ENCODE measurements around the gene C1QTNF1.

Gene C1QTNF1

DNA sequence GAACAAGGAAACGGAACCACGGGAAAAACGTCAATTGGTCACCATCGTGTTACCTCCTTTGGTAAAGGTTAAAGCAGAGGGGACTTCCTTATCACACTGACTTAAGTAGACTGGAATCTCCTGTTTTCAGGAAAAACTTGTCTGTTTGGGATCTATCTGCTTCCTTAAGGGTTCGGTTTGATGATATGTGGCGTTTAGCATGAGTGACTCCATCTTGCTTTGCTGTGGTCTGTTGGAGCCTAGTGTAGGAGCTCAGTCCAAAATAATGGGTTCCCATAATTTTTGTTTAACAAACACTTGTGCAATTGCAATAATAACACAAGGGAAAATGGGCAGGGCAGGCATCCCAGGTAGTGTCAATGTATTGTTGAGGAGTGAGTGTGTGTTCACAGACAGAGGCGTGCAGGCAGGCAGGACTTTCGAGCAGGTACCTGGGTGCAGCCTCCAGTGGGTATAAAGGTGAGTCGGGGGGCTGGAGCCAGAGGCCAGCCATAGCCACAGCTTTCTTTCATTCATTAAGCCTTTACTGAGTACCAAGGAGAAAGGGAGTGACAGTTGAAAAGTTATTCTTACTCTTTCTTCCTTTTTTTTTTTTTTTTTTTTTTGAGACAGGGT is 46.4 kb downstream of the C1QTNF1 start:
- H4K12ac ChIP-seq (ENCODE audit: low read depth, low read length), result no peak overlapping the region
- H3K23ac ChIP-seq (ENCODE audit: low read length), result no peak overlapping the region

DNA sequence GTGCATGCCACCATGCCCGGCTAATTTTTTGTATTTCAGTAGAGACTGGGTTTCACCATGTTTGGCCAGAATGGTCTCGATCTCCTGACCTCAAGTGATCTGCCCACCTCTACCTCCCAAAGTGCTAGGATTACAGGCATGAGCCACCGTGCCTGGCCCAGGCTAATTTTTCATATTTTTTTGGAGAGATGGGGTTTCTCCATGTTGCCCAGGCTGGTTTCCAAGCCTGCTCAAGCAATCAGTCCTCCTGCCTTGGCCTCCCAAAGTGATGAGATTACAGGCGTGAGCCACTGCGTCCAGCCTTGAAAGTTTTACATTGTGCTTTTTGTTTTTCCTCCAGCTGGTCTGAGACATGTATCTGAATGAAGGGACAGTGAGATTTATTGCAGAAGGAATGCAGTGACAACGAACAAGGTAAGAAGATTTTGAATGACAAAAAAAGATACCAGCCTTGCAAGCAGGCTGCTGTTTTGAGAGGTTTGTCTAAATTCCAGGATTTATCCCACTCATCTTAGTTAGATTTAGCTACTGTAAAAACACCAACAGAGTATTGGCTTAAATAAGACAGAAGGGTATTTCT is 47.3 kb downstream of the C1QTNF1 start:
- no peaks in the 10 kb centered on the region for H3K27me3 ChIP-seq (ENCODE audit: insufficient read depth, low read length)
- peaks cover 4 to 5% of the 10 kb centered on the region in 2 experiments for H3K4me1 ChIP-seq (ENCODE audit: control insufficient read depth in 1 of 2, insufficient read depth in 2 of 2, low read length in 2 of 2)
- no peak overlapping the region for H4K91ac ChIP-seq (ENCODE audit: low read depth, low read length)
- WGBS (ENCODE audit: extremely low coverage, insufficient coverage, insufficient read length), result no CpG with 5 or more reads among the region's 6 CpGs
- H2BK120ac ChIP-seq (ENCODE audit: insufficient read depth, low read length, poor library complexity), result no peak overlapping the region
- H4K8ac ChIP-seq (ENCODE audit: low read depth, low read length), result no peak overlapping the region
- no peak overlapping the region for H3K4me3 ChIP-seq (ENCODE audit: low read depth, low read length)
- no peak overlapping the region for H3K18ac ChIP-seq (ENCODE audit: low read length)
- DNase-seq, result no peak
- H3K79me1 ChIP-seq (ENCODE audit: low read length), result peaks cover 7% of the 10 kb centered on the region
- H2AK5ac ChIP-seq (ENCODE audit: low read length), result no peak overlapping the region
- no peak overlapping the region for H3K9ac ChIP-seq (ENCODE audit: low read length)
- H2BK5ac ChIP-seq (ENCODE audit: low read depth, low read length, poor library complexity), result no peak overlapping the region
- H2AFZ ChIP-seq (ENCODE audit: insufficient read depth, low read length, poor library complexity), result no peak overlapping the region
- H4K12ac ChIP-seq (ENCODE audit: low read depth, low read length), result no peak overlapping the region
- H3K27ac ChIP-seq (ENCODE audit: low read depth, low read length), result no peak overlapping the region
- H3K14ac ChIP-seq (ENCODE audit: low read length), result no peak overlapping the region
- H3K23ac ChIP-seq (ENCODE audit: low read length), result no peak overlapping the region
- H3K36me3 ChIP-seq (ENCODE audit: control insufficient read depth in 1 of 2, insufficient read depth in 2 of 2, low read length in 2 of 2), result no peaks in the 10 kb centered on the region
- H3K9me3 ChIP-seq (ENCODE audit: insufficient read depth, low read depth, low read length), result no peaks in the 10 kb centered on the region
- H3K79me2 ChIP-seq (ENCODE audit: control insufficient read depth, insufficient read depth, low read length, poor library complexity), result no peaks in the 10 kb centered on the region
- H3K4ac ChIP-seq (ENCODE audit: low read depth, low read length), result no peak overlapping the region
- no peak overlapping the region for H3K4me2 ChIP-seq (ENCODE audit: low read length)
- H2BK12ac ChIP-seq (ENCODE audit: low read length), result no peak overlapping the region

More for the DNA sequence above, 46.4 kb downstream of the C1QTNF1 start:
- no peak for DNase-seq
- Histone ChIP-seq H3K79me2 (ENCODE audit: control insufficient read depth, insufficient read depth, low read length, poor library complexity) (no peaks in the 10 kb centered on the region), H3K4me3 (ENCODE audit: low read depth, low read length) (no peak overlapping the region), H4K8ac (ENCODE audit: low read depth, low read length) (no peak overlapping the region), H3K18ac (ENCODE audit: low read length) (no peak overlapping the region), H3K4me1 (ENCODE audit: control insufficient read depth in 1 of 2, insufficient read depth in 2 of 2, low read length in 2 of 2) (peaks cover 2 to 5% of the 10 kb centered on the region in 2 experiments), H3K27ac (ENCODE audit: low read depth, low read length) (no peak overlapping the region), H3K36me3 (ENCODE audit: control insufficient read depth in 1 of 2, insufficient read depth in 2 of 2, low read length in 2 of 2) (no peaks in the 10 kb centered on the region), H2BK5ac (ENCODE audit: low read depth, low read length, poor library complexity) (no peak overlapping the region), H3K79me1 (ENCODE audit: low read length) (peaks cover 7% of the 10 kb centered on the region), H2BK120ac (ENCODE audit: insufficient read depth, low read length, poor library complexity) (no peak overlapping the region), H2AK5ac (ENCODE audit: low read length) (no peak overlapping the region), H3K9me3 (ENCODE audit: insufficient read depth, low read depth, low read length) (no peaks in the 10 kb centered on the region), H3K14ac (ENCODE audit: low read length) (no peak overlapping the region), H2AFZ (ENCODE audit: insufficient read depth, low read length, poor library complexity) (no peak overlapping the region), H3K4ac (ENCODE audit: low read depth, low read length) (no peak overlapping the region), H3K9ac (ENCODE audit: low read length) (no peak overlapping the region), H3K27me3 (ENCODE audit: insufficient read depth, low read length) (no peaks in the 10 kb centered on the region), H3K4me2 (ENCODE audit: low read length) (no peak overlapping the region), H4K91ac (ENCODE audit: low read depth, low read length) (no peak overlapping the region), H2BK12ac (ENCODE audit: low read length) (no peak overlapping the region)
- no CpG with 5 or more reads among the region's 9 CpGs for WGBS (ENCODE audit: extremely low coverage, insufficient coverage, insufficient read length)

DNA sequence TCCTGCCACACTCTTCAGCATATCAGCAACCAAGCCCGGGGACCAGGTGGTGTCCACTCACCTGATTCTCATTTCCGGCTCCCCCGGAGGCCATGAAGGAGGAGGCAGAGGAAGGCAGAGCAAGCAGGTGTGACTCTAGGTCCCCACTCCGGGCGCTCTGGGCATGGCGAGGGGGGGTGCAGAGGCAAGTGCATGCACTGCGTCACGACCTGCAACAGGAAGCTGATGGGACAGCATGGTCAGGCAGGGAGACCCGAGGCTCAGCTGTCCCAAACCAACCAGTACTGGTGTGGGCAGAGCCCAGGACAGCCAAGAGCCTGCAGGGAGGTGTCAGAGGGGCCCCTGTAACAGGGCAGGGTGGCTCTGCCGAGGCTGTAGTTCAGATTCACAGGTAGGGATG is 48.6 kb downstream of the C1QTNF1 start:
- Histone ChIP-seq H3K4me1 (ENCODE audit: control insufficient read depth in 1 of 2, insufficient read depth in 2 of 2, low read length in 2 of 2) (peaks cover 4 to 5% of the 10 kb centered on the region in 2 experiments), H2AK5ac (ENCODE audit: low read length) (no peak overlapping the region), H3K27ac (ENCODE audit: low read depth, low read length) (no peak overlapping the region), H3K36me3 (ENCODE audit: control insufficient read depth in 1 of 2, insufficient read depth in 2 of 2, low read length in 2 of 2) (no peaks in the 10 kb centered on the region), H4K8ac (ENCODE audit: low read depth, low read length) (no peak overlapping the region), H2AFZ (ENCODE audit: insufficient read depth, low read length, poor library complexity) (no peak overlapping the region), H2BK5ac (ENCODE audit: low read depth, low read length, poor library complexity) (no peak overlapping the region), H3K14ac (ENCODE audit: low read length) (no peak overlapping the region), H2BK120ac (ENCODE audit: insufficient read depth, low read length, poor library complexity) (no peak overlapping the region), H3K18ac (ENCODE audit: low read length) (no peak overlapping the region), H3K4me2 (ENCODE audit: low read length) (no peak overlapping the region), H3K23ac (ENCODE audit: low read length) (no peak overlapping the region), H3K9ac (ENCODE audit: low read length) (no peak overlapping the region), H3K4me3 (ENCODE audit: low read depth, low read length) (no peak overlapping the region), H3K27me3 (ENCODE audit: insufficient read depth, low read length) (no peaks in the 10 kb centered on the region), H2BK12ac (ENCODE audit: low read length) (no peak overlapping the region), H3K4ac (ENCODE audit: low read depth, low read length) (no peak overlapping the region), H3K9me3 (ENCODE audit: insufficient read depth, low read depth, low read length) (no peaks in the 10 kb centered on the region), H4K12ac (ENCODE audit: low read depth, low read length) (no peak overlapping the region), H3K79me2 (ENCODE audit: control insufficient read depth, insufficient read depth, low read length, poor library complexity) (no peaks in the 10 kb centered on the region), H3K79me1 (ENCODE audit: low read length) (peaks cover 7% of the 10 kb centered on the region), H4K91ac (ENCODE audit: low read depth, low read length) (no peak overlapping the region)
- DNase-seq, result no peak
- no CpG with 5 or more reads among the region's 10 CpGs for WGBS (ENCODE audit: extremely low coverage, insufficient coverage, insufficient read length)

DNA sequence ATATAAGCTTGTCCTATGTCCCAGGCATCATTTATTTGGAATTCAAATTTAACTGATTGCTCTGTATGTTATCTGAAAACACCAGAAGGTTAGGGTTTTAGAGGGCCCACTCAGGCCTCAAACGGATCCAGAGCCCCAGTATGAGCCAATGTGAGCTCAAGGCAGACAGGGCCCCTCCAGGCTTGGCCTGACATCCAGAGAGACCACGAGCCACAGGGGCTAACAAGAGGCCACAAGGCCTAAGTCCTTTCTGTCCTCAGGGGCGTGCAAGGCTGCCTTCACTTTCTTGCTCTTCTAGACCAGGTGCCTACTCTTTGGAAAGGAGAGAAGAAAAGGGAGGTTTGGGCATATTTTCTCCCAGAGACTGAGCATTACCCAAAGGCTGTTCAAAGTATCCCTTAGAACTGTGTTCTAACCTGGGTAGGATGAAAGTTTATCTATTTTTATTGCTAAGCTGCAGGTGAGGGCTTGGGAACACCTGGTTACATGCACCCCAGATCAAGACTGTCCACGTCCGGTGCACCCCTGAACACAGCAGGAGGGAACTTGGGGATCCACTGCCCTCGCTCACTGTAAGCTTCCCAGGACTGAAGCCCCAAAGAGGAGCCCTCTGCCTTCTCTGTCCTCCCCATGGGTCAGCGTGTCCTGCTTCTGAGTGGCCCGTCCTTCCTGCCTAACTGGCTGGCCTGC is 49.2 kb downstream of the C1QTNF1 start:
- DNase-seq, result no peak
- H3K36me3 ChIP-seq (ENCODE audit: control insufficient read depth in 1 of 2, insufficient read depth in 2 of 2, low read length in 2 of 2), result no peaks in the 10 kb centered on the region
- H3K4me2 ChIP-seq (ENCODE audit: low read length), result no peak overlapping the region
- H3K4me1 ChIP-seq (ENCODE audit: control insufficient read depth in 1 of 2, insufficient read depth in 2 of 2, low read length in 2 of 2), result peaks cover 4 to 5% of the 10 kb centered on the region in 2 experiments
- no peak overlapping the region for H2BK12ac ChIP-seq (ENCODE audit: low read length)
- no peak overlapping the region for H3K4ac ChIP-seq (ENCODE audit: low read depth, low read length)
- H3K9me3 ChIP-seq (ENCODE audit: insufficient read depth, low read depth, low read length), result no peaks in the 10 kb centered on the region
- H3K79me1 ChIP-seq (ENCODE audit: low read length), result peaks cover 7% of the 10 kb centered on the region
- no peaks in the 10 kb centered on the region for H3K27me3 ChIP-seq (ENCODE audit: insufficient read depth, low read length)
- H3K23ac ChIP-seq (ENCODE audit: low read length), result no peak overlapping the region
- H2AK5ac ChIP-seq (ENCODE audit: low read length), result no peak overlapping the region
- no peak overlapping the region for H4K8ac ChIP-seq (ENCODE audit: low read depth, low read length)
- no peak overlapping the region for H3K18ac ChIP-seq (ENCODE audit: low read length)
- H4K12ac ChIP-seq (ENCODE audit: low read depth, low read length), result no peak overlapping the region
- H3K4me3 ChIP-seq (ENCODE audit: low read depth, low read length), result no peak overlapping the region
- no peaks in the 10 kb centered on the region for H3K79me2 ChIP-seq (ENCODE audit: control insufficient read depth, insufficient read depth, low read length, poor library complexity)
- H3K27ac ChIP-seq (ENCODE audit: low read depth, low read length), result no peak overlapping the region
- H3K9ac ChIP-seq (ENCODE audit: low read length), result no peak overlapping the region
- H3K14ac ChIP-seq (ENCODE audit: low read length), result no peak overlapping the region
- H2BK120ac ChIP-seq (ENCODE audit: insufficient read depth, low read length, poor library complexity), result no peak overlapping the region
- no peak overlapping the region for H2BK5ac ChIP-seq (ENCODE audit: low read depth, low read length, poor library complexity)
- H2AFZ ChIP-seq (ENCODE audit: insufficient read depth, low read length, poor library complexity), result no peak overlapping the region
- H4K91ac ChIP-seq (ENCODE audit: low read depth, low read length), result no peak overlapping the region
- WGBS (ENCODE audit: extremely low coverage, insufficient coverage, insufficient read length), result no CpG with 5 or more reads among the region's 8 CpGs

All from trophoblast cell (in vitro differentiated cells and primary cell).